Right lobe of liver (tissue), 6 donors: ENCODE data around the gene COX19. TPM values are rescaled to one million over a fixed set of nuclear protein-coding genes. Genes with fewer than 3 reads are reported as not detected.
A peak's percentile ranks its signal among the peaks of the same experiment; 100 is the strongest.

Experiments used
- ATAC-seq, 4 donors: fragments of 200-7000 bp; cut with Tn5 transposase; one replicate each; pipeline ENCODE4 v1.9.1; 2020; ENCODE audit warnings: mild to moderate bottlenecking in 4 of 4, moderate library complexity in 4 of 4
- DNase-seq, 3 donors: peaks; one replicate each; pipeline ENCODE4 v3.0.0-alpha.2; 2020
- H3K27ac ChIP-seq, 3 donors: fragments of 200-600 bp; one replicate each; pipeline ENCODE4 v1.8.0; 2022
- H3K27me3 ChIP-seq, 2 donors: fragments of 200-600 bp; one replicate each; pipeline ENCODE4 v1.8.0; 2022
- H3K36me3 ChIP-seq, 4 donors: fragments of 200-600 bp; sonication (generic) in 1 of 4; one replicate each; pipeline versions ENCODE4 v1.5.1 to v1.8.0; 2017 to 2022; ENCODE audit warnings: control low read depth in 1 of 4
- H3K4me1 ChIP-seq, 4 donors: fragments of 200-600 bp; sonication (generic) in 1 of 4; one replicate each; pipeline versions ENCODE4 v1.5.1 to v1.8.0; 2017 to 2022; ENCODE audit warnings: control low read depth in 1 of 4
- H3K4me3 ChIP-seq, 3 donors: fragments of 200-600 bp; one replicate each; pipeline ENCODE4 v1.8.0; 2022
- H3K9me3 ChIP-seq, 4 donors: fragments of 200-600 bp; sonication (generic) in 1 of 4; one replicate each; pipeline versions ENCODE4 v1.5.1 to v1.8.0; 2017 to 2022; ENCODE audit warnings: control low read depth in 1 of 4
- POLR2A ChIP-seq: fragments of 450-650 bp; IDR thresholded peaks from one replicate; pipeline ENCODE4 v1.6.1; 2017; ENCODE audit warnings: antibody characterized with exemption, mild to moderate bottlenecking
- WGBS: methylation state at CpG from one replicate; pipeline ENCODE4 v1.1.6; 2018; ENCODE audit warnings: low coverage, low lambda C conversion rate; ENCODE audit not compliant: insufficient coverage; ENCODE audit errors: missing lambda C conversion rate; 5-methylcytosine and 5-hydroxymethylcytosine counted together
- intact Hi-C, 2 donors: fragments of 100-400 bp; cut with DNase I; formaldehyde crosslinking; loops; one replicate each; pipeline versions ENCODE4 v1.11.2 to v1.14.1; 2022
- total RNA-seq, 6 experiments: library from RNA; depleted of rRNA in 2 of 6; stranded (reverse); fragments of >200 nt in 2 of 6; fragmentation: NEBNext Ultra II Directional in 3 of 6; extraction: Animal tissue kit (Norgen Biotek cat#: 25700) in 3 of 6; gene quantifications; one replicate each; pipeline versions ENCODE4 v1.1.0 to v1.2.4, GENCODE V29; 2016 to 2023
- TF ChIP-seq, protein P1 (sequence below), 4 donors: fragments of 200-600 bp in 3 of 4; fragments of 450-650 bp in 1 of 4; IDR thresholded peaks; one replicate each; pipeline versions ENCODE4 v1.5.1 to v1.8.0; 2016 to 2022; ENCODE audit warnings: antibody characterized with exemption in 4 of 4, mild to moderate bottlenecking in 2 of 4
- donor health status: DM: no; HTN: yes; CAD: no.
- donor health status: DM: no; HTN: no; CAD: no.
- donor health status: DM: no; HTN: no; CAD: no.
- donor health status: DM: no; HTN: yes; CAD: no.
- donor health status: DM: no; HTN: yes; CAD: no.

Gene COX19
- total RNA-seq, 6 experiments from 2014 or later = 3.2 to 6.5 (median 4.0) TPM

DNA sequence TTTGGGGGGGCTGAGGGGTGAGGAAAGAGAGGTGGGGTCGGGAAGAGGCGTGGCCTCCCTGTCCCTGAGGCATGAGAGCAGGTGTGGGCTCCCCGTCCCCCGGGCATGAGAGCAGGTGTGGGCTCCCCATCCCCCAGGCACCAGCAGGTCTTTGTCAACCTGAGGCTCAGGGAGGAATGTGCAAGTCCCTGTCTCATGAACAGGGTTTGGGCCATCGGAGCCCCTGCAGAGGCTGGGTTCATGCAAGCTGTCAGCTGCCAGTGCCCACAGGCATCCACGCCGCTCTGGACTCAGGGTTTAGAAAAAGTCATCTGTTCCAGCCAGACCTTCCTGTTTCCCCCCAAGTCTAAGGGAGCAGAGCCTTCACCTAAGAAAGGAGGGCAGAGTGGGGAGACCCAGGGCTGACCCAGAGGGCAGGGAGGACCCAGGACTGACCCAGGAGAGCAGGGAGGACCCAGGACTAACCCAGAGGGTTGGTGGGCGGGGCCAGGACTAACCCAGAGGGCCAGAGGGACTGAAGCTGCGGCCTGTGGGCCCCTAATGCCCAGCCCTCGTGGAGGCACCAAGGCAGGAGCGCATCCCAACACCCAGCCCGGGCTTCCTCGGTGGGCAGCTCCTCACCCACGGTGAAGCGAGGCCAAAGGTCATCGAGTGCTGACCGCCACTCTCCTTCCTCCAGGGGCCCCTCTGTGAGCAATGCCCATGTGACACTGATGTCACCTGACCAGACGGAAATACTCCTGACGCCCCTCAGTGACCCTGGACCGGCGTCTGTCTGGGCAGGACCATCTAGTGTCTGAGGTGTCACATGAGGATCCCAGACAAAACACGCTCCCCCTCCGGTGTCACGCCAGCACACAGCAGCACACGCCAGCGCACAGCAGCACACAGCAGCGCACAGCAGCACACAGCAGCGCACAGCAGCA lies 40.1 kb upstream of the COX19 start:
- Histone ChIP-seq H3K36me3 (no peaks in the 10 kb centered on the region), H3K27me3 (no peaks in the 10 kb centered on the region), H3K4me3 (no peak overlapping the region), H3K9me3 (no peaks in the 10 kb centered on the region), H3K4me1 (peaks cover 0 to 6% (median 3%) of the 10 kb centered on the region in 4 donors), H3K27ac (no peak overlapping the region)
- peak in 2 of 4 donors; percentile 17 to 26 for ATAC-seq
- no peak for DNase-seq
- intact Hi-C loops = no loop called here
- no peak for TF ChIP-seq POLR2A
- TF ChIP-seq, protein P1, sequence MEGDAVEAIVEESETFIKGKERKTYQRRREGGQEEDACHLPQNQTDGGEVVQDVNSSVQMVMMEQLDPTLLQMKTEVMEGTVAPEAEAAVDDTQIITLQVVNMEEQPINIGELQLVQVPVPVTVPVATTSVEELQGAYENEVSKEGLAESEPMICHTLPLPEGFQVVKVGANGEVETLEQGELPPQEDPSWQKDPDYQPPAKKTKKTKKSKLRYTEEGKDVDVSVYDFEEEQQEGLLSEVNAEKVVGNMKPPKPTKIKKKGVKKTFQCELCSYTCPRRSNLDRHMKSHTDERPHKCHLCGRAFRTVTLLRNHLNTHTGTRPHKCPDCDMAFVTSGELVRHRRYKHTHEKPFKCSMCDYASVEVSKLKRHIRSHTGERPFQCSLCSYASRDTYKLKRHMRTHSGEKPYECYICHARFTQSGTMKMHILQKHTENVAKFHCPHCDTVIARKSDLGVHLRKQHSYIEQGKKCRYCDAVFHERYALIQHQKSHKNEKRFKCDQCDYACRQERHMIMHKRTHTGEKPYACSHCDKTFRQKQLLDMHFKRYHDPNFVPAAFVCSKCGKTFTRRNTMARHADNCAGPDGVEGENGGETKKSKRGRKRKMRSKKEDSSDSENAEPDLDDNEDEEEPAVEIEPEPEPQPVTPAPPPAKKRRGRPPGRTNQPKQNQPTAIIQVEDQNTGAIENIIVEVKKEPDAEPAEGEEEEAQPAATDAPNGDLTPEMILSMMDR (IDR thresholded peaks at IDR 0.05) = no peak
- 53% methylated on average over 3 of the region's 28 CpGs for WGBS

GRCh38 chr7:1014681-1015080 lies 39.3 kb upstream of the COX19 start:
- no peak for DNase-seq
- no CpG with 5 or more reads among the region's 20 CpGs for WGBS
- TF ChIP-seq, protein P1 (IDR thresholded peaks at IDR 0.05) = no peak
- TF ChIP-seq POLR2A = no peak
- intact Hi-C loops = no loop called here
- H3K36me3 ChIP-seq = peaks cover 0 to 3% (median under 1%) of the 10 kb centered on the region in 4 donors
- ATAC-seq = no peak
- no peaks in the 10 kb centered on the region for H3K27me3 ChIP-seq
- H3K4me3 ChIP-seq = no peak overlapping the region
- H3K27ac ChIP-seq = no peak overlapping the region
- peaks cover 0 to 6% (median 3%) of the 10 kb centered on the region in 4 donors for H3K4me1 ChIP-seq
- no peaks in the 10 kb centered on the region for H3K9me3 ChIP-seq

- DNase-seq = no peak
- ATAC-seq = no peak
- no peaks in the 10 kb centered on the region for H3K27me3 ChIP-seq
- 90% methylated on average over 4 of the region's 11 CpGs for WGBS
- peaks cover 0 to 6% (median 3%) of the 10 kb centered on the region in 4 donors for H3K4me1 ChIP-seq
- no peak overlapping the region for H3K4me3 ChIP-seq
- TF ChIP-seq, protein P1 (IDR thresholded peaks at IDR 0.05) = no peak
- TF ChIP-seq POLR2A = no peak
- intact Hi-C loops = no loop called here
- peaks cover 0 to 6% (median 1%) of the 10 kb centered on the region in 4 donors for H3K36me3 ChIP-seq
- no peak overlapping the region for H3K27ac ChIP-seq
- H3K9me3 ChIP-seq = no peaks in the 10 kb centered on the region
Measured at GRCh38 chr7:1013581-1013980, 38.2 kb upstream of the COX19 start.

DNA sequence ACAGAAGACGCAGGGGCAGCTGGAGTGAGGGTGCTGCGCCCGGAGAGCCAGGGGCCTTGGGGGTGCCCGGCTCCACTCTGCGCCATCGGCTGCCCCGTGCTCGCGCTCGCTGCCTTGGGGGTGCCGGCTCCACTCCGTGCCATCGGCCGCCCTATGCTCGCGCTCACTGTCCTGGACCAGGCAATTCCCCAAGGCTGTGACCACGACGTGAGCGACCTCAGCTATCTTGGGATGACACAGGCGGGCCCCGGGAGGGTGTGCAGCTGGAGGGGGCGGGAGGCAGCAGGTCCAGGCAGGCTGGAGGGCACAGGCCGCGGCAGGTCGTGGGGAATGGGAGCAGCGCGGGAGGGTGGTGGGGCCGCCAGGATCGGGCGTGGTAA lies 37.4 kb upstream of the COX19 start:
- H3K9me3 ChIP-seq = no peaks in the 10 kb centered on the region
- H3K4me1 ChIP-seq = peaks cover 0 to 6% (median 3%) of the 10 kb centered on the region in 4 donors
- peaks cover 0 to 6% (median 1%) of the 10 kb centered on the region in 4 donors for H3K36me3 ChIP-seq
- intact Hi-C loops = no loop called here
- TF ChIP-seq, protein P1 (IDR thresholded peaks at IDR 0.05) = no peak
- TF ChIP-seq POLR2A = no peak
- WGBS = 63% methylated on average over 1 of the region's 30 CpGs
- H3K4me3 ChIP-seq = no peak overlapping the region
- H3K27me3 ChIP-seq = no peaks in the 10 kb centered on the region
- H3K27ac ChIP-seq = no peak overlapping the region
- no peak for ATAC-seq
- no peak for DNase-seq
